ENCODE measurements around the gene CLDND2. TPM values are rescaled to one million over a fixed set of nuclear protein-coding genes. Genes with fewer than 3 reads are reported as not detected.

CLDND2 gene
- total and polyA plus RNA-seq, 2 of the 8 experiments (the other 6 are each of a cell fraction or from before 2014, with no cell fraction given): 0.21 to 0.56 TPM

DNA sequence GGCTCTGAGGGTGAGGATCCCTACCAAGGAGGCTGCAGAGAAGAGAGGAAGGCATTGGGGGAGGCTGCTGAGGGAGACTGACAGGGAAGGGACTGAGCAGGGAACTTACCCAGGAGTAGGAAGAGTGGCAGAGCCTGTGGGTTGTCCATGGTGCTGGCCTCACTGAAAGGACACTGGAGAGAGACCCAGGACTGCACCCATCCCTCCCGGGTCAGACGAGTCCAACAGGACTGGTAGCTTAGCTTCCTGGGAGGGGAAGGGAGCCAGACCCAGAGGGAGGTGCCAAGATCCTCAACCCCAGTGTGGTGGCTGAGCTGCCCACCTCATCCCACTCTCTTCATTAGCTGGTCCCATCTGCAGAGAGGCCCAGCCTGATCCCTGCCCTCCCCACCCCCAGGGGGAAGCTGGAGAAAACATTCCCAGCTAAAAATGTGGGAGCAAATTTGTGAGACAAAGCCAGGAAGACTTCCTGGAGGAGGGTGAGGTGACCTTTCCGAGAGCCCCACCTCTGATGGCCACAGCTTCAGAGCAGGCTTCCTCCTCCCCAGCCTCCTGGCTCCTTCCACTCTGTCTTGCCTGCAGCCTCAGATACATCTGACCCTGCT lies 26.7 kb downstream of the CLDND2 start, which contains the start of gene VSIG10L (continued):
- TF ChIP-seq RFX5 (IDR thresholded peaks at IDR 0.05; ENCODE audit: borderline replicate concordance, low read depth, low read length) (no peak), KDM4A (IDR thresholded peaks at IDR 0.05; ENCODE audit: low read depth, low read length, severe bottlenecking) (no peak), NRF1 (IDR thresholded peaks at IDR 0.05; ENCODE audit: low read depth, low read length) (no peak), SIN3A (conservative IDR thresholded peaks at IDR 0.05 in 1 of 2, IDR thresholded peaks at IDR 0.05 in 1 of 2; ENCODE audit: low read depth in 1 of 2, low read length in 2 of 2) (no peak), ZNF274 (IDR thresholded peaks at IDR 0.05; ENCODE audit: borderline replicate concordance, extremely low read depth, low read length) (no peak)
- TF ChIP-seq, protein P1, sequence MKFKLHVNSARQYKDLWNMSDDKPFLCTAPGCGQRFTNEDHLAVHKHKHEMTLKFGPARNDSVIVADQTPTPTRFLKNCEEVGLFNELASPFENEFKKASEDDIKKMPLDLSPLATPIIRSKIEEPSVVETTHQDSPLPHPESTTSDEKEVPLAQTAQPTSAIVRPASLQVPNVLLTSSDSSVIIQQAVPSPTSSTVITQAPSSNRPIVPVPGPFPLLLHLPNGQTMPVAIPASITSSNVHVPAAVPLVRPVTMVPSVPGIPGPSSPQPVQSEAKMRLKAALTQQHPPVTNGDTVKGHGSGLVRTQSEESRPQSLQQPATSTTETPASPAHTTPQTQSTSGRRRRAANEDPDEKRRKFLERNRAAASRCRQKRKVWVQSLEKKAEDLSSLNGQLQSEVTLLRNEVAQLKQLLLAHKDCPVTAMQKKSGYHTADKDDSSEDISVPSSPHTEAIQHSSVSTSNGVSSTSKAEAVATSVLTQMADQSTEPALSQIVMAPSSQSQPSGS (IDR thresholded peaks at IDR 0.05; ENCODE audit: low read length): no peak

All from H1 (cell line).